HG02973 (cell line): Measurements from ENCODE around the gene CCDC88A.
"Not testable (repeated sequence)": the region's sequence is repeated elsewhere in the genome, so short reads cannot be mapped to it uniquely, and the experiment has no call there.

Experiments
- ATAC-seq: cut with Tn5 transposase; IDR thresholded peaks from one replicate; pipeline ENCODE4 v1.9.1; 2021; ENCODE audit warnings: moderate library complexity; ENCODE audit not compliant: unreplicated experiment

The CCDC88A gene, protein sequence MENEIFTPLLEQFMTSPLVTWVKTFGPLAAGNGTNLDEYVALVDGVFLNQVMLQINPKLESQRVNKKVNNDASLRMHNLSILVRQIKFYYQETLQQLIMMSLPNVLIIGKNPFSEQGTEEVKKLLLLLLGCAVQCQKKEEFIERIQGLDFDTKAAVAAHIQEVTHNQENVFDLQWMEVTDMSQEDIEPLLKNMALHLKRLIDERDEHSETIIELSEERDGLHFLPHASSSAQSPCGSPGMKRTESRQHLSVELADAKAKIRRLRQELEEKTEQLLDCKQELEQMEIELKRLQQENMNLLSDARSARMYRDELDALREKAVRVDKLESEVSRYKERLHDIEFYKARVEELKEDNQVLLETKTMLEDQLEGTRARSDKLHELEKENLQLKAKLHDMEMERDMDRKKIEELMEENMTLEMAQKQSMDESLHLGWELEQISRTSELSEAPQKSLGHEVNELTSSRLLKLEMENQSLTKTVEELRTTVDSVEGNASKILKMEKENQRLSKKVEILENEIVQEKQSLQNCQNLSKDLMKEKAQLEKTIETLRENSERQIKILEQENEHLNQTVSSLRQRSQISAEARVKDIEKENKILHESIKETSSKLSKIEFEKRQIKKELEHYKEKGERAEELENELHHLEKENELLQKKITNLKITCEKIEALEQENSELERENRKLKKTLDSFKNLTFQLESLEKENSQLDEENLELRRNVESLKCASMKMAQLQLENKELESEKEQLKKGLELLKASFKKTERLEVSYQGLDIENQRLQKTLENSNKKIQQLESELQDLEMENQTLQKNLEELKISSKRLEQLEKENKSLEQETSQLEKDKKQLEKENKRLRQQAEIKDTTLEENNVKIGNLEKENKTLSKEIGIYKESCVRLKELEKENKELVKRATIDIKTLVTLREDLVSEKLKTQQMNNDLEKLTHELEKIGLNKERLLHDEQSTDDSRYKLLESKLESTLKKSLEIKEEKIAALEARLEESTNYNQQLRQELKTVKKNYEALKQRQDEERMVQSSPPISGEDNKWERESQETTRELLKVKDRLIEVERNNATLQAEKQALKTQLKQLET (N-terminal part only)

DNA sequence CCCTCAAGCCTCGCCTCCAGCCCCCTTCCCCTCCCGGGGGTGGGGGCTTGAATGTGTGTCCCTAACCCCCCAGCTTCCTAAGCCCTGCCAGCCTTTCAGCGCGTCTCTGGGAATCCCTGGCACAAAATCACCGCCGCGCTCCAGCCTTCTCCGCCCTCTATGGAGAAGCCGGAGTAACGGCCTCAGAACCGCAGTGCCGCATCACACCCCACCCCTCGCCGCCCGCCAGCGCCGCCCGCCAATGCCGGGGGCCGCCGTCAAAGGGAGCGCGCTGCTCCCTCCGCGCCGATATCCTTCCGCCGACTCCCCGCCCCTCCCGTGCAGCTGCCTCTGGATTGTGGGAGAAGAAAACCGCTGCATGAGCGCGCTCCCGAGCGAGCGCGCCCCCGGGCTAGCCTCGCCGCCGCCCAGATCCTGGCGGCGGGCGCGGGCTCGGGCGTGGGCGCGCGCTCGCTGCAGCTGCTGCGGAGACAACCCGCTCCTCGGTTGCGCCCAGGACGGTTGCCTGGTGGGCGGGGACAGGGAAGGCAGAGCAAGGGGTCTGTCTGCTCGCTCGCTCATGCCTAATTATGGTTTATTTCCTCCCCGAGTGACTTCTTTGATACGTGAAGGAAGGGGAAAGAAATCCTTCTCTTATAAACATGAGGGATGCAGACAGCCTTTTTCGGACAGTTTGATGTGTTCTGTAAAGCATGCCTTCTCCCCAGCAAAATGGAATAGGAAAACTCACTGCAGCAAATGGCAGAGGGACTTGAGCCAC, at the start of gene CCDC88A:
CCDC88A (minus strand) TSS at position 178 of the 760 bp plus-strand sequence. CDS start 777 bp downstream, outside the sequence.
- ATAC-seq = peak; percentile 68

DNA sequence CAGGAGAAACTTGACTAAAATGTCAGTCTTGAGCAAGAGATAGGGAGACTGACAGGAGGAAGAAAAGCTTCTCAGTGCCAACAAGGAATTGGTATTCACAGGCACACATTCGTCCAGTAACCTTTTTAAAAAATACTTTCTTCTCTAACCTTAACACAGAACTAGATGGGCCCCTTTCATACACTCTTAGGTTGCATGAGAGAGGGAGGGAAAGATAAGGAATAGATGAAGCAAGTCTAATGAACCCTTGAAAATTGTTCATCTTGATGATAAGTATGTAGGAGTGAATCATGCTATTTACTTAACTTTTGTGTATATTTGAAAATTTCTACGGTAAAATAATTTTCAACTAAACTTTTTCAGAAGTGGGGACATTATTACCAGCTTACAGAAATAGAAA, 42.0 kb upstream of the CCDC88A start:
- ATAC-seq = no peak

GRCh38 chr2:55460562-55460961, 40.9 kb upstream of the CCDC88A start:
- no peak for ATAC-seq

DNA sequence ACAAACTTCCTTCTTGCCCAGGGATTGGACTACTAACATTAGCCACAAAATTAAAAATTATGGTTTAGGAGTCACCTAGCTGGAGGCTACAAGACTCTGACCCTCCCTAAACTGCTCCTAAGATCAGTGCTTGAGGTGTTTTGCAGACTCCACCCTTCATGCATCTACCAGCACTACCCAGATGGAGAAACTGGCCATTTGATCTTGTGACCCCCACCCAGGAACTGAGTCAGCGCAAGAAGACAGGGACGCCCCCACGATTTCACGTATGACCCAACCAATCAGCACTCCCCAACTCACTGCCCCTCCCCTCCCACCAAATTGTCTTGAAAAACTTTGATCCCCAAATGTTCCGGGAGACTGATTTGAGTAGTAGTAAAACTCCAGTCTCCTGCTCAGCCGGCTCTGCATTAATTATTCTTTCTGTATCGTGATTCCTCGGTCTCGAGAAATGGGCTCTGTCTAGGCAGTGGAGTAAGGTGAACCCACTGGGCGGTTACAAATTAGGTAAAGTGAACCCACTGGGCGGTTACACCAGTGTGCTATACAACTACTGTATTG, 40.1 kb upstream of the CCDC88A start:
- no peak for ATAC-seq

DNA sequence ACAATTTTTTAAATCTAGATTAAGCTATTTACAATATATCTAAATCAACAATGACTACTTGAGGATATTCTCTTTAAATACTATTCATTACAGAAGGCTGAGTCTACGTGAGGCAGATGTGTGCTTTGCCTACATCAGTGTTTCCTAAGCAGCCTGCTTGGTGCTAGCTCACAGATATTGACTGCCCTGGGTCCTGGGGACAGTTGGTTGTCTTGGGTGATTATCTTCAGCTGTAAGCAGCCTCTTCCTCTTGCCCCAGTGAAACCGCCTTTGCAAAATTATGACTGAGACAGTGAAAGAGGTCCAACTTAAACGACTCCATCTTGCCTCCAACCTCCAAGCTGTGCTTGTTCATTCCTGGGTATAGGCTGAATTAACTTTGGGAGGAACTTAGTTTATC, 39.6 kb upstream of the CCDC88A start:
- ATAC-seq = no peak

DNA sequence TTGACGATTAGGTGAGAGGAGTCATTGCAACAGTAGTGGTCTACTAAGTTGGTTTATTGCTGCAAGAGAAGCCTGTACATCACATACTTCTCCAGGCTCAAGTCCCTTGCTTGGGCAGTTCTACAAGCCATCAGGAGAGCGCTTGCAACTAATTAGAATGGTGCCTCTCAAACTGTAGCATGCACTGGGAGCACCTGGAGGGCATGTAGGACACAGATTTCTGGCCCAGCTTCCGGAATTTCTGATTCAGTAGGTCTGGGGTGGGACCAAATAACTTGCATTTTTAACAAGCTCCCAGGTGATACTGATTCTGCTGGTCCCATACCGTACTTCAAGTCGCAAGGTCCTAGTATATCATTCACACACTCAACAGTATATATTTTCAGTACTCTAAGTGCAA, 34.5 kb upstream of the CCDC88A start:
- ATAC-seq = no peak

DNA sequence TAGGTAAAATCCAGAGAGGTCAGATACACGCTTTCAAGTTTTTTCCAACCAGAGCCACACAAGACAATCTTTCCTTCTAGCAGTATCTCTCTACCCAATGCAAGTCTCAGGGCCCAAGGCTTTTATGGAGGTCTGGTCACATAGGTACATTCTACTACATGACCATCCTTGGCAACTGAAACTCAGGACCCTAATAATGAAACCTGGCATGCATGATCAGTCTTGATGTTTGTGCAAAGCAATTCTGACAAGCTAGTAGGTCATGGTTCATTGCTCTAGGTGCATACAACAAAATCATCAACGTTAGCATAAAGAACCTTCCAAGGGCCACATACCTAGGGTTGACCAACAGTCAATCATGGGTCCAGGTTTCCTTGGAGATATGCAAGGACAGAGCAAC, 33.2 kb upstream of the CCDC88A start:
- ATAC-seq = no peak

DNA sequence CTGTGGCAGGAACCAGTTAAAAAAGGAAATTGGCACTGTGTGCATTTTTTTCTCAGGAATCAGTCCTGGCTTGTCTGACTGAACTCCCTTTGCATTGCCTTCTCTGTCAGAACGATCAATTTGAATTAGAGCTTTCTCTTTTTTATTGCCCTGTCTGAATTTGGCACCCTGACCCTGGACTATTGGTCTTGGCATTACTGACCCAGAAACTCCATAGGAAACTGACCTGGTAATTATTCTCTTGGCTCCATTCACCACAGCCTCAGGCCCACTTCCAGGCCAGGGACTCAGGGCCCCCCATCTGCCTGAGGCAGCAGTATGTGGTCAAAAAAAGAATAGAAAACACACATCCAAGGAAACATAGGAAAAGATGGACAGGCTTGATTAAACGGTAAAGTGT, 32.0 kb upstream of the CCDC88A start:
- ATAC-seq = no peak

DNA sequence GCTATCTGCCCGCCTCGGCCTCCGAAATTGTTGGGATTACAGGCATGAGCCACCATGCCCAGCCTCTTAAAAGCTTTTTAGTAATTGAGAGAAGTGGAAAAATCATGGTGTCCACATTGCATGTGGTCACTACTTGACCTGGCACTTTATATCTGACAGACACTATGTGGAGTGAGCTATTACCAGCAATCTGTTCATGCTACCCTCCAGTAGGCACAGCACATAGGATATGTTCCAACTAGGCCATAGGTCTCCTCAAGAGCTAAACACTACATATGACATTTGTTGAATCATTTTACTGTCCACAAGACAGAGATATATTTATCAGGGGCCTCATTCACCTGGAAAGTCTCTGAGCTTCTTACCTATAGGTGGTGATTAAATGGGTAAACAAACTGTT, 30.4 kb upstream of the CCDC88A start:
- not testable (repeated sequence) for ATAC-seq

- ATAC-seq = not testable (repeated sequence)
Measured at GRCh38 chr2:55442045-55442760, 22.5 kb upstream of the CCDC88A start.

DNA sequence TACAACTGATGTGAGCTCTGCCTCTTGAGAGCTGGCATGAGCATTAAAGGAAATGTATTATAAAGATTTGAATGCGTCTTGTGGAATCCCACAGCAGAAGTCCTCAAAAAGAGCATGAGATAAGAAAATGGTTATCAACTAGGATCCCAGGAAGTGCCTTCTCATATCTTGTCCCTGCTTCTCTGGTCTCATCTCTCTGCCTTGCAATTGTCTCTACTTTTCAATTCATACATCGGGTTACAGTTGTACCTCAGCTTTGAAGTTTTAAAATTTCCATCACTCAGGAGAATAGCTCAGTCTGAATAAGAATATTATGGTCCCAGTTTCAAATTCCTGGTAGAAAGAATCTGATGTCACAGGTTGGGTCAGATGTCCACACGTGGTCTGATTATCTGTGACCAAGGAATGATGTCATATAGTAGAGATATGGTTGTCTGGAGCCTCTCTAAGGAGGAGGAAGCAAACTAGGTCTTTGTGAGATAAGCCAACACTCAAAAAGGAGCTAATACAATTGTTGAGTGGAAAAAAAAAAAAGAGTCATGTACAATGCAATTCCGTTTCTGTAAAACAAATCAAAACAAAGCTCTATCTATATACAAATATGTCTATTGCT, 21.7 kb upstream of the CCDC88A start:
- no peak for ATAC-seq

DNA sequence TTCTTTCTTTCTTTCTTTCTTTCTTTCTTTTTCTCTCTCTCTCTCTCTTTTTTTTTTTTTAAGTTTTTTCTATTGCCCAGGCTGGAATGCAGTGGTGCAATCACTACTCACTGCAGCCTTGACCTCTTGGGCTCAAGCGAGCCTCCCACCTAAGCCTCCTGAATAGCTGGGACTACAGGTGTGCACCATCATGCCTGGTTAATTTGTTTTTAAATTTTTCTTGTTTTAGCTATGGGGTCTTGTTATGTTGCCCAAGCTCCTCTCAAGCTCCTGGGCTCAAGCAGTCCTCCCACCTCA, 19.4 kb upstream of the CCDC88A start:
- ATAC-seq = no peak

GRCh38 chr2:55438391-55439100, 18.9 kb upstream of the CCDC88A start:
- no peak for ATAC-seq

DNA sequence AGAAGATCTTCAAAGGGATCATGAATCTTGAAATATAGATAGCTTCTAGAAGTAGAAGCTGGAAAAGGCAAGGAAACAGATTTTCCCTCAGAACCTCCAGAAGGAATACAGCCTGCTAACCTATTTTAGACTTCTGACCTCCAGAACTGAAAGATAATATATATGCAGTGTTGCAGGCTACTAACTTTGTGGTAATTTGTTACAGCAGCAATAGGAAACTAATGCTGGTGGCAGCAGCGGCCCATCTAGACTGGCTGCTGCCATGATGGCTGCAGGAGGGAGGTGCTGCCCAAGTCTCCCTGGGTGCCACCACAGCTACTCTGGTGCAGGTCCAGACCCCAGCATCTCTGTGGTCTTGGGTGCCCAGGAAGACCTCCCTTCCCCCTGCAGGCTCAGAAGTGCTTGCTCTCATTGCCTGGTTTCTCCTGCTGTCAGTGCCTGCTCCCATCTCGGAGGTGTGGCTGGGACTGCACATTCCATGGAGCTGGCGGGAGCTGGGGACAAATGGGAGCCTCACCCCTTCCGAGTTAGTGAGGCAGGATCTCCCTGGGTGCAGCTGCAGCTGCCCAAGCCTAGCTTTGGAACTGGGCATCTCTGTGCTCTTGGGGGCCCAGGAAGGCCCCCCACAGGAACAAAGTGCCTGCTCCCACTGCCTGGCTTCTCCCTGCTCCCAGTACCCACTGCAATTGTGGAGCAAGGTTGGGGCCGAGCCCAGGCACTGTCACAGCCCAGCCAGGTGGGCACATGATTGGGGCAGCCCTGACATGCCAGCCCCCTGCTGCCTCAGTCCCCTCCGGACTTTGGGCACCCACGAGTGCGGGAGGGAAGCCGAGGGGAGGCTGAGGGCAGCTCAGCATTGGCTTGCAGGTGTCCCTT, 18.1 kb upstream of the CCDC88A start:
- no peak for ATAC-seq

DNA sequence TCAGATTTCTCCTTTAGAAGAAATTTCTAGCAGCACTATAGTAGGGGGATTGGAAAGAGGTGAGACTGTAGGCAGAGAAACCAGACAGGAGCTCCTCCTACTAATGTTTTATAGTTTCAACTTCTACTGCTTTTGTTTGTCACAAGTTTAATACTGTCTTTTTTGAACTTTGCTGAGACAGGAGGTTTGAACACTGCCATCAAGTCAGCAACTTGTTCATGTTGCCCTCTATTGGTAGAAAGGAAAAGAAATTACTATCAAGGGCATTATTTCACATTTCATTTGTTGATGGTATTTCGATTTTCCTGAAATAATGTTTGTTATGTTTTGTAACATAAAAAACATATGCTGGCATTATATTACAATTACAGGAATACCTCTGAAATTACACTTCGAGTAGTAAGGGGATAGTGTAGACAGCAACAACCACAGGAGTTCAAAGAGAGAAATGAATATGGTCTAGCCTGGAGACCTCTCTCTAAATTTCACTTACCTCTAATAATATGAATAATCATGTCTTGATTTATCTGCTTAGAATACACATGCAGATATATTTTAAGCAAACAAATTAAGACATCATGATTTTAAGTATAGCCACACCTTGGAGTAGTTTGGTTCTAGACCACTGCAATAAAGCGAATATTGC, 12.4 kb upstream of the CCDC88A start:
- ATAC-seq = no peak

GRCh38 chr2:55430211-55430975, 10.7 kb upstream of the CCDC88A start:
- no peak for ATAC-seq

- no peak for ATAC-seq
Measured at GRCh38 chr2:55428258-55428657, 8.6 kb upstream of the CCDC88A start.
